Measurements from ENCODE around the gene SNHG17.
"Not testable (repeated sequence)": the region's sequence is repeated elsewhere in the genome, so short reads cannot be mapped to it uniquely, and the experiment has no call there.

The SNHG17 gene

DNA sequence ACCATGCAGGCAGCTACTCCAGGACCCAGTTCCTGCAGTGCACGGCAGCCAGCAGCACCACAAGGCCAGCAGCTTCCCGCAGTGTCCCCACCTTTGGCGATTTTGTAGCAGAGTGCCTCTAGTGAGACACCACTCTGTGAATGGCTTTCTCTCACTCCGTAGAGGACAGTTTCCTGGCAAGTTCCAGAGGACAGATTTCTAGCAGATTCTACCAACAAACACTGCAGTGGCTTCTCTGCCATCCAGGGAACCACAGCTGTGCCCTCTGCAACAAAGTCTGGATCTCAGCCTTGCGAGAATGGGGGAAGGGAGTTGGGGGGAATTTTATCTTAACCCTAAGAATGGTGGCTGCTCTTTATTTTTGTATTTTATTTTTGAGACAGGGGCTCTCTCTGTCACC lies 28.7 kb downstream of the SNHG17 start:
- Histone ChIP-seq H3K4me3 (ENCODE audit: low read length) (no peak overlapping the region), H3K27me3 (ENCODE audit: control insufficient read depth, insufficient read depth, low read length) (no peaks in the 10 kb centered on the region), H3K9me3 (ENCODE audit: control insufficient read depth, low read length) (no peaks in the 10 kb centered on the region), H3K9ac (ENCODE audit: low read length) (no peak overlapping the region), H3K4me1 (ENCODE audit: control insufficient read depth, insufficient read depth, low read length) (no peaks in the 10 kb centered on the region), H3K36me3 (ENCODE audit: control insufficient read depth, insufficient read depth, low read length) (no peaks in the 10 kb centered on the region)

DNA sequence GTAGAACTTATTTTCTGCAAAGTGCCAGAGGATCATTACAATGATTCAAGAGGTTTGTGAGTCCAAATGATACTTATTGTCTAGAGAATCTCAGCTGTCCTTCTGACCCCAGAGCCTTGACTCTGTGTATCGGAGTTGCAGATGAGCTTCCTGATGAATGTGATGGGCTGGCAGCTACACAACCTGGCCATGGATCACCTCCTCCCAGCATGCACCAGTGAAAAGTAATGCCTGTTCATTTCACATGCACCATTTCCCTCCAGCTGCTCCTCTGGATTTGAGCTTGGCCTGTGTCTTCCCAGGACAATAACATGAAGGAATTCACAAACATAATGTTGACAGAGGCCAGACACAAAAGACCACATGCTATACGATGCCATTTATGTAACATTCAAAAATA lies 30.0 kb downstream of the SNHG17 start:
- Histone ChIP-seq H3K4me3 (ENCODE audit: low read length) (no peak overlapping the region), H3K4me1 (ENCODE audit: control insufficient read depth, insufficient read depth, low read length) (no peaks in the 10 kb centered on the region), H3K9ac (ENCODE audit: low read length) (no peak overlapping the region), H3K9me3 (ENCODE audit: control insufficient read depth, low read length) (no peaks in the 10 kb centered on the region), H3K36me3 (ENCODE audit: control insufficient read depth, insufficient read depth, low read length) (no peaks in the 10 kb centered on the region), H3K27me3 (ENCODE audit: control insufficient read depth, insufficient read depth, low read length) (no peaks in the 10 kb centered on the region)

DNA sequence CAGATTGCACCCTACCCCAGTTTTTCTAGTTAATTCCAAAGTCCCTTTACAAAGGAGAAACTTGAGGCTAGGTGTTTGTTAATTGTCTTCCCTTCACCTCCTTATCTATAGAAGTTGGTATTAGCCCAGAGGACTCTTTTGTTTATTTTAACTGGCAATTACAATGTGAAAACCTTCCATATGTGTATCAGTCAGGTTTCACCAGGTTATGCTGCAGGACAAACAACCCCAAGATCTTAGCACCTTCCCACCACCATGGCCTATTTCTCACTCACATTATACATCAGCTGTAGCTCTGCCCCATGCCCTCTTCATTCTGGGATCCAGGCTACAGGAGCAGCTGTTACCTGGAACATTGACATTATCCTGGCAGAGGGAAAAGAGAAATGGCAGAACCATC lies 31.1 kb downstream of the SNHG17 start:
- H3K36me3 ChIP-seq (ENCODE audit: control insufficient read depth, insufficient read depth, low read length): no peaks in the 10 kb centered on the region
- no peaks in the 10 kb centered on the region for H3K4me1 ChIP-seq (ENCODE audit: control insufficient read depth, insufficient read depth, low read length)
- no peaks in the 10 kb centered on the region for H3K27me3 ChIP-seq (ENCODE audit: control insufficient read depth, insufficient read depth, low read length)
- H3K9ac ChIP-seq (ENCODE audit: low read length): no peak overlapping the region
- no peaks in the 10 kb centered on the region for H3K9me3 ChIP-seq (ENCODE audit: control insufficient read depth, low read length)
- H3K4me3 ChIP-seq (ENCODE audit: low read length): no peak overlapping the region

DNA sequence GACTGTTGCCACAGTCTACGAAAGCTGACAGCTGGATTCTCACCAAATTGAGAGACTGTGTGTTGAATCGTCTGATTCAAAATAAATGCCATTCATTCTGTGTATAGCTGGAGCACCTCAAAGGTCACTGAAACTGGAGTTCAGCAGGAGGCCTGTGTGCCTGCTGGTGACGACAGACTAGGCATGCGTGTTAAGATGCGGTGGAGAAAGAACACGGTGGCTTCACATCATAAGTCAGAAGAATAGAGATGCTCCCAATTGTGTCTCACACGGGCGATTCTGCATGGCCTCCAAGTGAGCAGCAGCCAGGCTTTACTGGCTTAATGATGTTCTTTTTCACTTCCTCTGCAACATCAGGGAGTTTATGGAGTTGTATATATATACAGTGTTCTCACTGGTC lies 32.3 kb downstream of the SNHG17 start:
- Histone ChIP-seq H3K9ac (ENCODE audit: low read length) (no peak overlapping the region), H3K27me3 (ENCODE audit: control insufficient read depth, insufficient read depth, low read length) (no peaks in the 10 kb centered on the region), H3K4me3 (ENCODE audit: low read length) (no peak overlapping the region), H3K9me3 (ENCODE audit: control insufficient read depth, low read length) (no peaks in the 10 kb centered on the region), H3K4me1 (ENCODE audit: control insufficient read depth, insufficient read depth, low read length) (no peaks in the 10 kb centered on the region), H3K36me3 (ENCODE audit: control insufficient read depth, insufficient read depth, low read length) (no peaks in the 10 kb centered on the region)

DNA sequence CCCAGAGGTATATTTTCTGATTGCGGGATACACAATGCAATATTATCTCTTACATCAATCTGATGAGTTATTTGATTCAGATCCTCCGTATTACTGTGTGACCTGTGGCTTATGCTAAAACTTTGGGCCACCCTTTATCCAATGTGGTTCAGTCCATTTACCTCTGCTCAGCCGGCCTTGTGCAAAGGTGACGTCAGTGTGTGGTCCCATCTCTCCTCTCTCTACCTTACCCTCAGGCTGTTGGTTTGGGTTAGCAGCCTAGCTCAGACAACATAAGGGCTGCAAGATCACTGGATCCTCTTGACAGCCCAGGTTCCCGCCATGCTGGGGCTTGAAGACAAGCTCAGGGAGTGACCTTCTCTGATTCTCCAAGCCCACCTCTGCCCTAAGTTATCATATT lies 33.0 kb downstream of the SNHG17 start:
- Histone ChIP-seq H3K4me1 (ENCODE audit: control insufficient read depth, insufficient read depth, low read length) (no peaks in the 10 kb centered on the region), H3K9me3 (ENCODE audit: control insufficient read depth, low read length) (no peaks in the 10 kb centered on the region), H3K27me3 (ENCODE audit: control insufficient read depth, insufficient read depth, low read length) (no peaks in the 10 kb centered on the region), H3K4me3 (ENCODE audit: low read length) (no peak overlapping the region), H3K36me3 (ENCODE audit: control insufficient read depth, insufficient read depth, low read length) (no peaks in the 10 kb centered on the region), H3K9ac (ENCODE audit: low read length) (no peak overlapping the region)

DNA sequence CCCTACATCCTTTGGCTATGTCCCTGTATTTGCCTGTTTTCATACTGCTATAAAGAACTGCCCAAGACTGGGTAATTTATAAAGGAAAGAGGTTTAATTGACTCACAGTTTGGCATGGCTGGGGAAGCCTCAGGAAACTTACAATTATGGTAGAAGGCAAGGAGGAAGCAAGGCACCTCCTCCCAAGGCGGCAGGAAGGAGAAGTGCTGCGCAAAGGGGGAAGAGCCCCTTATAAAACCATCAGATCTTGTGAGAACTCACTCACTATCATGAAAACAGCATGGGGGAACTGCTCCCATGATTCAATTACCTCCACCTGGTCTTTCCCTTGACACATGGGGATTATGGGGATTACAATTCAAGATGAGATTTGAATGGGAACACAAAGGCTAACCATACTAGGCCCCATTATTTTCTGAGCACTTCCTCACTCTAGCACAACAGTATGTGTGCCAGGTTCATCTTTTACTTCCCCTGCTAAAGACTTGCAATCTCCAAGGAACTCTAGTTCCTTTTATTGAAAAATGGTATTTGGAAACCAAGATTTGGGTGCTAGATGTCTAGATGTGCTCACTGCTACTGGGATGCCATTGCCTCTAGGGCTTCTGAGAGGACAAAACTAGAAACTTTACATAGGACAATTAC lies 39.3 kb downstream of the SNHG17 start:
- not testable (repeated sequence) for H3K9ac ChIP-seq (ENCODE audit: low read length); H3K4me1 ChIP-seq (ENCODE audit: control insufficient read depth, insufficient read depth, low read length); H3K27me3 ChIP-seq (ENCODE audit: control insufficient read depth, insufficient read depth, low read length); H3K4me3 ChIP-seq (ENCODE audit: low read length); H3K36me3 ChIP-seq (ENCODE audit: control insufficient read depth, insufficient read depth, low read length); H3K9me3 ChIP-seq (ENCODE audit: control insufficient read depth, low read length)

DNA sequence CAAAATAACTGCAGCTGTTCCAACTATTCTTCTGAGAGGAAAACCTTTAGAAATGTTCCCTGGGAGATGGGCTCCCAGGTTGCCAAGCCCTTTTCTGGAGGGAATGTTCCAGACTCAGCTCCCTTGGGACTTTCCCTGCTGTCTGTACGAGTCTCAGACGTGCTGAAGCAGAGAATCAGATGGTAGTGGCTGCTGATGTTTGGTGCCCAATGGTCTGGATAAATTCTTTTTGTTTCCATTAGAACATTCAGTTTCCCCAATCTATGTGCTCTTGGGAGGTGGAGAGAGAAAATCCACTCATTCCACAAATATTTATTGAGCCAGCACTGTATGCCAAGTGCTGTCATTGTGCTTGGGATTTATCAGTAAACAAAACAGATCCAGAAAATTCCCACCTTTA lies 40.0 kb downstream of the SNHG17 start:
- Histone ChIP-seq H3K9ac (ENCODE audit: low read length) (no peak overlapping the region), H3K36me3 (ENCODE audit: control insufficient read depth, insufficient read depth, low read length) (no peaks in the 10 kb centered on the region), H3K9me3 (ENCODE audit: control insufficient read depth, low read length) (no peaks in the 10 kb centered on the region), H3K4me1 (ENCODE audit: control insufficient read depth, insufficient read depth, low read length) (no peaks in the 10 kb centered on the region), H3K4me3 (ENCODE audit: low read length) (no peak overlapping the region), H3K27me3 (ENCODE audit: control insufficient read depth, insufficient read depth, low read length) (no peaks in the 10 kb centered on the region)

DNA sequence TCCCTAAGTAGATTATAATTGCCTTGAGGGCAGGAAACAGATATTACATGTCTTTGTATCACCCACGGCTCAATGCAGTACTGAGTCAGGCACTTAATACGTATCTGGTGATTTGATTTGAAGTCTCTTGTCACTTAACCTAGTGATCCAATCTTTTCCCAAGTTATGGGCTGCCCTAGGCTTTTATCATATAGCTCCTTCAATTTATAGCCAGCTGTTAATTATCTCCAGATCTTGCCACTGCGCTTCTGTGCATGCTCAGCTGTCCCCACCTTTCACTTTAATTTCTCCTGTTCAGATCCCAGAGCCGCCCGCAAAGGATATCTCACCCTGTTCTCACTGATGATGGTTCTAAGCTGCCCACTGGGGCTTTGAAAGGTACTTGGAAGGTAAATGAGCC lies 41.9 kb downstream of the SNHG17 start:
- Histone ChIP-seq H3K4me3 (ENCODE audit: low read length) (no peak overlapping the region), H3K9me3 (ENCODE audit: control insufficient read depth, low read length) (no peaks in the 10 kb centered on the region), H3K27me3 (ENCODE audit: control insufficient read depth, insufficient read depth, low read length) (no peaks in the 10 kb centered on the region), H3K9ac (ENCODE audit: low read length) (no peak overlapping the region), H3K4me1 (ENCODE audit: control insufficient read depth, insufficient read depth, low read length) (no peaks in the 10 kb centered on the region), H3K36me3 (ENCODE audit: control insufficient read depth, insufficient read depth, low read length) (no peaks in the 10 kb centered on the region)

DNA sequence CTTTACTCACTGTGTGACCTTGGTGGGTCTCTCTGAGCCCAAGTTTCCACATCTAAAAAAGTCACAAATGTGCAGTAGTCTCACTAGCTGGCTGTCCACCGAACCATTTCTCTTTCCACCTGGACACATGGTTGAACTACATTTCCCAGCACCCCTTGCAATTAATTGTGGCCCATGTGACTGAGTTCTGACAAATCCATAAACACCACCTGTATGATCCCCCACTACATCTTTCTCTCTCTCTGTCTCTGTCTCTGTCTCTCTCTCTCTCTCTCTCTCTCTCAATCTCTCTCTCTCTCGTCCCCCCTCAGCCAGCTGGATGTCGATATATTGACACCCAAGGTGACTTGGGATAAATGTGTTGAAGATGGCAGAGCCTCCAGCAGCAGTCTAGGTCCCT lies 42.8 kb downstream of the SNHG17 start:
- H3K4me1 ChIP-seq (ENCODE audit: control insufficient read depth, insufficient read depth, low read length): no peaks in the 10 kb centered on the region
- no peak overlapping the region for H3K9ac ChIP-seq (ENCODE audit: low read length)
- H3K4me3 ChIP-seq (ENCODE audit: low read length): no peak overlapping the region

DNA sequence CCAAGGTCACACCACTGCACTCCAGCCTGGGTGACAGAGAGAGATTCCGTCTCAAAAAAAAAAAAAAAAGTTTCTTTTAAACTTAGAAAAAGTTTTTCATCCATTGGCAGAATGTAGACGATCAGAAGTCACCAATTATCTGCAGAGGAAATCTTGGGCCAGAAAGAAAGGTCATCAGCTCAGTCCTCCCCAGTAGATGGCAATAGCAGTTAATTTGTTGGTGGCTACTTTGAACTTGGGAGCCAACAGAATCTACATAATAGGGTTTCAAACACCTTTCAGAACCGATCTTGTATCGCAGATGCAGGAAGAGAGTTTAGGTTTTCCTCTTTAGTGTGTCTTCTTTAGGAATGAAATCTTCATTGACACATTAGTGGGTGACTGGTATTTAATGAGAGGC lies 47.2 kb downstream of the SNHG17 start:
- H3K36me3 ChIP-seq (ENCODE audit: control insufficient read depth, insufficient read depth, low read length): no peaks in the 10 kb centered on the region
- H3K9me3 ChIP-seq (ENCODE audit: control insufficient read depth, low read length): no peaks in the 10 kb centered on the region
- H3K27me3 ChIP-seq (ENCODE audit: control insufficient read depth, insufficient read depth, low read length): no peaks in the 10 kb centered on the region
- H3K4me3 ChIP-seq (ENCODE audit: low read length): no peak overlapping the region
- no peak overlapping the region for H3K9ac ChIP-seq (ENCODE audit: low read length)
- no peaks in the 10 kb centered on the region for H3K4me1 ChIP-seq (ENCODE audit: control insufficient read depth, insufficient read depth, low read length)

More for the DNA sequence above, 42.8 kb downstream of the SNHG17 start:
- Histone ChIP-seq H3K9me3 (ENCODE audit: control insufficient read depth, low read length) (no peaks in the 10 kb centered on the region), H3K36me3 (ENCODE audit: control insufficient read depth, insufficient read depth, low read length) (no peaks in the 10 kb centered on the region), H3K27me3 (ENCODE audit: control insufficient read depth, insufficient read depth, low read length) (no peaks in the 10 kb centered on the region)

DNA sequence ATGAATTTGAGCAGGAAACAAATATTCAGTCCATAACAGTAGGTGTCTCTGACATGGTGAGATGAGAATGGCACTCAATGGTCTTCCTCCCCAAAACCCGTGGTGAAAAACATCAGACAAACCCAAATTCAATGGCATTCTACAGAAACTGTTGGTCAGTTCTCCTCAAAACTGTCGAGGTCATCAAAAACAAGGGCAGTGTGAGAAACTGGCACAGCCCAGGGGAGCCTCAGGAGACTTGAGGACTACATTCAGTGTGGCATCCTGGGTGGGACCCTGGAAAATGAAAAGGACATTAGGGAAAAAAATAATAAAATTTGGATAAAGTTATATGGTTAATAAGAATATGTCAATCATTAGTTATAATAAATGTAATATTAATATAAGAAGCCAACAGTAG lies 48.3 kb downstream of the SNHG17 start:
- H3K4me3 ChIP-seq (ENCODE audit: low read length): no peak overlapping the region
- no peaks in the 10 kb centered on the region for H3K9me3 ChIP-seq (ENCODE audit: control insufficient read depth, low read length)
- no peaks in the 10 kb centered on the region for H3K36me3 ChIP-seq (ENCODE audit: control insufficient read depth, insufficient read depth, low read length)
- no peak overlapping the region for H3K9ac ChIP-seq (ENCODE audit: low read length)
- H3K4me1 ChIP-seq (ENCODE audit: control insufficient read depth, insufficient read depth, low read length): no peaks in the 10 kb centered on the region
- H3K27me3 ChIP-seq (ENCODE audit: control insufficient read depth, insufficient read depth, low read length): no peaks in the 10 kb centered on the region

DNA sequence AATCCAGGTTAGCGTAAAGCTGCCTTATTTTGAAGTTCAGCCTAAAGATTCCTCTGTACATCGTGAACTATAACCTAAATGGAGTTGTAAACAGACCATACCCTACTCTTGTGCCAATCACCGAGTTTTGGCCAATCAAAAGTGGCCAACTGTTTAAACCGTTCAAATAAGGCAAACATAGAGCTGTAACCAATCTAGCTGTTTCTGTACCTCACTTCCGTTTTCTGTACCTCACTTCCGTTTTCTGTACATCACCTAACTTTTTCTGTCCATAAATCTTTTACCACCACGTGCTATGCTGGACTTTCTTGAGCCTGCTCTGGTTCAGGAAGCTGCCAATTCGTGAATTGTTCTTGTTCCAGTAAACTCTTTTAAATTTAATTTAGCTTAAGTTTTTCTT lies 49.1 kb downstream of the SNHG17 start:
- H3K9ac ChIP-seq (ENCODE audit: low read length): no peak overlapping the region

DNA sequence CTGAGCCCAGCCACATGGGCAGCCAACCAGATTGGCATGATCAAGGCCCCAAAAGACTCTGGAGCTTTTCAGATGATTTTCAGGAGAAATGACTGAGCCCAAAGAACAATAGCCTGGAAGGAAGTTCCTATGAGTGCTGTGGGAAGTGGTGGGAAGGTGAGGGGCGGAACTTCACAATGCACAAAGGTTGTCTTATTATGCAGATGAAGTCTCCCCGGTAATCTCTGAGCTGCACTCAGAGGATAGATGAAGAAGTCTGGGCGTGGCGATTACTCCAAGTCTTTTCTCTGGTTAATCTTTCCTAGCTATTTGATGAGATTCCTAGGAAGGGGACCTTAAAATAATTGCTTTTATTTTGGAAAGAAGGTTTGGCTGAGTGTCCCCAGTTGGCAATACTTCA lies 52.0 kb downstream of the SNHG17 start:
- Histone ChIP-seq H3K9ac (ENCODE audit: low read length) (no peak overlapping the region), H3K27me3 (ENCODE audit: control insufficient read depth, insufficient read depth, low read length) (no peaks in the 10 kb centered on the region), H3K4me3 (ENCODE audit: low read length) (no peak overlapping the region), H3K9me3 (ENCODE audit: control insufficient read depth, low read length) (no peaks in the 10 kb centered on the region), H3K4me1 (ENCODE audit: control insufficient read depth, insufficient read depth, low read length) (no peaks in the 10 kb centered on the region), H3K36me3 (ENCODE audit: control insufficient read depth, insufficient read depth, low read length) (no peaks in the 10 kb centered on the region)

More for the DNA sequence above, 49.1 kb downstream of the SNHG17 start:
- Histone ChIP-seq H3K9me3 (ENCODE audit: control insufficient read depth, low read length) (no peaks in the 10 kb centered on the region), H3K4me1 (ENCODE audit: control insufficient read depth, insufficient read depth, low read length) (no peaks in the 10 kb centered on the region), H3K36me3 (ENCODE audit: control insufficient read depth, insufficient read depth, low read length) (no peaks in the 10 kb centered on the region), H3K27me3 (ENCODE audit: control insufficient read depth, insufficient read depth, low read length) (no peaks in the 10 kb centered on the region), H3K4me3 (ENCODE audit: low read length) (no peak overlapping the region)
